SK-N-SH (cell line): Measurements from ENCODE around the gene AP1B1.

Source experiments
- CTCF ChIP-seq: fragments of 200-600 bp; sonication (generic); IDR thresholded peaks from 2 replicates; pipeline ENCODE4 v1.6.1; 2017; ENCODE audit warnings: antibody characterized with exemption, mild to moderate bottlenecking, moderate library complexity
- RXRA ChIP-seq: IDR thresholded peaks from 2 replicates; pipeline ENCODE4 v1.4.0; 2012; ENCODE audit warnings: low read depth, mild to moderate bottlenecking, borderline replicate concordance

GRCh38 chr22:29284196-29284595 is 104.2 kb downstream of the AP1B1 start:
- no peak for TF ChIP-seq RXRA
- TF ChIP-seq CTCF = no peak
